GM21526 (cell line): Measurements from ENCODE around the gene CTAG1B.
"Not testable (repeated sequence)": the region's sequence is repeated elsewhere in the genome, so short reads cannot be mapped to it uniquely, and the experiment has no call there.

Experiments
- ATAC-seq: cut with Tn5 transposase; IDR thresholded peaks from one replicate; pipeline ENCODE4 v1.9.1; 2021; ENCODE audit warnings: moderate library complexity; ENCODE audit not compliant: unreplicated experiment, low FRiP score

CTAG1B gene

GRCh38 chrX:154592505-154592904 lies 26.6 kb downstream of the CTAG1B start:
- no peak for ATAC-seq

GRCh38 chrX:154590415-154590814 lies 28.7 kb downstream of the CTAG1B start:
- ATAC-seq, result not testable (repeated sequence)

- not testable (repeated sequence) for ATAC-seq
Measured at GRCh38 chrX:154584585-154585183, 34.4 kb downstream of the CTAG1B start, which contains the start of gene CTAG1A. TSS of gene CTAG1A (plus strand) at chrX:154585133. CDS start at chrX:154585207, 74 bp downstream.

- ATAC-seq, result not testable (repeated sequence)
Measured at GRCh38 chrX:154582994-154583393, 36.1 kb downstream of the CTAG1B start.

GRCh38 chrX:154575076-154575475 lies 44.0 kb downstream of the CTAG1B start:
- ATAC-seq, result not testable (repeated sequence)

GRCh38 chrX:154573061-154573460 lies 46.0 kb downstream of the CTAG1B start:
- not testable (repeated sequence) for ATAC-seq

- not testable (repeated sequence) for ATAC-seq
Measured at GRCh38 chrX:154570361-154570760, 48.7 kb downstream of the CTAG1B start.
